Kidney epithelial cell (primary cell): ENCODE results near the gene TMEM158. TPM values are rescaled to one million over a fixed set of nuclear protein-coding genes. Genes with fewer than 3 reads are reported as not detected.
A peak's percentile ranks its signal among the peaks of the same experiment; 100 is the strongest.

Experiments used
- DNase-seq: peaks from one replicate; pipeline ENCODE4 v3.0.0-alpha.2; 2010; ENCODE audit warnings: low read depth
- H3K27me3 ChIP-seq: 2 replicates; pipeline ENCODE4 v1.6.0; 2011; ENCODE audit warnings: low read length; ENCODE audit not compliant: control insufficient read depth, insufficient read depth
- H3K36me3 ChIP-seq: 2 replicates; pipeline ENCODE4 v1.5.1; 2011; ENCODE audit warnings: low read length; ENCODE audit not compliant: control insufficient read depth, insufficient read depth
- H3K4me3 ChIP-seq: 2 replicates; pipeline ENCODE4 v1.5.1; 2011; ENCODE audit warnings: low read depth, mild to moderate bottlenecking, control low read depth, low read length
- CTCF ChIP-seq: IDR thresholded peaks from 2 replicates; pipeline ENCODE4 v1.5.1; 2011; ENCODE audit warnings: mild to moderate bottlenecking, moderate library complexity, low read length, control low read depth, inconsistent platforms; ENCODE audit not compliant: insufficient read depth, poor library complexity, severe bottlenecking
- total RNA-seq: library from RNA; depleted of rRNA; stranded (reverse); fragments of >200 nt; gene quantifications from 2 replicates; pipeline ENCODE4 v1.2.3, GENCODE V29; 2015

The TMEM158 gene
- total RNA-seq, 1 donor from 2014 or later, result 5.8 TPM

- no peak for TF ChIP-seq CTCF
- Histone ChIP-seq H3K27me3 (no peaks in the 10 kb centered on the region), H3K36me3 (no peaks in the 10 kb centered on the region), H3K4me3 (no peak overlapping the region)
- no peak for DNase-seq
Measured at GRCh38 chr3:45211466-45212094, 14.5 kb downstream of the TMEM158 start.

GRCh38 chr3:45210308-45211041 is 15.6 kb downstream of the TMEM158 start:
- H3K4me3 ChIP-seq, result no peak overlapping the region
- H3K36me3 ChIP-seq, result no peaks in the 10 kb centered on the region
- no peaks in the 10 kb centered on the region for H3K27me3 ChIP-seq
- no peak for DNase-seq
- peak; percentile 97 for TF ChIP-seq CTCF

GRCh38 chr3:45209526-45209925 is 16.6 kb downstream of the TMEM158 start:
- Histone ChIP-seq H3K4me3 (no peak overlapping the region), H3K27me3 (no peaks in the 10 kb centered on the region), H3K36me3 (no peaks in the 10 kb centered on the region)
- no peak for DNase-seq
- no peak for TF ChIP-seq CTCF

- no peak for TF ChIP-seq CTCF
- H3K36me3 ChIP-seq, result no peaks in the 10 kb centered on the region
- no peak overlapping the region for H3K4me3 ChIP-seq
- DNase-seq, result no peak
- H3K27me3 ChIP-seq, result no peaks in the 10 kb centered on the region
Measured at GRCh38 chr3:45208586-45208985, 17.5 kb downstream of the TMEM158 start.

GRCh38 chr3:45207446-45207845 is 18.6 kb downstream of the TMEM158 start:
- H3K27me3 ChIP-seq, result no peaks in the 10 kb centered on the region
- no peak for TF ChIP-seq CTCF
- no peak for DNase-seq
- H3K4me3 ChIP-seq, result no peak overlapping the region
- H3K36me3 ChIP-seq, result no peaks in the 10 kb centered on the region
